Spinal cord (tissue), 10 donors: Measurements from ENCODE around the gene DVL2. TPM values are rescaled to one million over a fixed set of nuclear protein-coding genes. Genes with fewer than 3 reads are reported as not detected.

Experiments used
- DNase-seq, 6 donors: peaks; one replicate each; pipeline versions ENCODE4 v3.0.0 to v3.0.0-alpha.2; 2013 to 2015; ENCODE audit warnings: low spot score in 6 of 6, low read depth in 4 of 6
- H3K27ac ChIP-seq: one replicate; pipeline ENCODE4 v1.5.1; 2013; ENCODE audit warnings: low read depth, low read length, control low read depth
- H3K27me3 ChIP-seq: one replicate; pipeline ENCODE4 v1.6.1; 2013; ENCODE audit warnings: low read length; ENCODE audit not compliant: control insufficient read depth, insufficient read depth
- H3K36me3 ChIP-seq: one replicate; pipeline ENCODE4 v1.6.1; 2013; ENCODE audit warnings: low read length; ENCODE audit not compliant: control insufficient read depth, insufficient read depth
- H3K4me1 ChIP-seq: one replicate; pipeline ENCODE4 v1.6.1; 2013; ENCODE audit warnings: low read length; ENCODE audit not compliant: control insufficient read depth, insufficient read depth
- H3K4me3 ChIP-seq: one replicate; pipeline ENCODE4 v1.5.1; 2013; ENCODE audit warnings: low read depth, low read length, control low read depth
- H3K9me3 ChIP-seq: one replicate; pipeline ENCODE4 v1.6.1; 2013; ENCODE audit warnings: low read length; ENCODE audit not compliant: control insufficient read depth, insufficient read depth
- WGBS: methylation state at CpG from one replicate; pipeline ENCODE4 v1.1.5; 2013; ENCODE audit warnings: missing lambda C conversion rate; ENCODE audit not compliant: insufficient coverage; 5-methylcytosine and 5-hydroxymethylcytosine counted together
- polyA plus RNA-seq, 2 donors: library from polyadenylated mRNA; unstranded; fragments of 120-200 nt; gene quantifications; one replicate each; pipeline ENCODE4 v1.2.1, GENCODE V29; 2013; ENCODE audit not compliant: insufficient read length in 2 of 2
- total RNA-seq, 2 donors: library from RNA; depleted of rRNA in 1 of 2; stranded (reverse); fragments of 120-200 nt in 1 of 2; fragments of >200 nt in 1 of 2; gene quantifications; one replicate each; pipeline versions ENCODE4 v1.2.3 to v1.2.4, GENCODE V29; 2013 to 2014
- donor health status: healthy.

The DVL2 gene
- total and polyA plus RNA-seq, 4 donors = 31.7 to 59.7 (median 47.2) TPM

- H3K36me3 ChIP-seq = peaks cover 57% of the 10 kb centered on the region
- DNase-seq = no peak
- H3K4me3 ChIP-seq = no peak overlapping the region
- H3K27ac ChIP-seq = no peak overlapping the region
- no peaks in the 10 kb centered on the region for H3K9me3 ChIP-seq
- peaks cover 20% of the 10 kb centered on the region for H3K27me3 ChIP-seq
- peaks cover 19% of the 10 kb centered on the region for H3K4me1 ChIP-seq
- 94% methylated on average over 7 of the region's 8 CpGs for WGBS
Measured at GRCh38 chr17:7256766-7257456, 22.6 kb upstream of the DVL2 start.

DNA sequence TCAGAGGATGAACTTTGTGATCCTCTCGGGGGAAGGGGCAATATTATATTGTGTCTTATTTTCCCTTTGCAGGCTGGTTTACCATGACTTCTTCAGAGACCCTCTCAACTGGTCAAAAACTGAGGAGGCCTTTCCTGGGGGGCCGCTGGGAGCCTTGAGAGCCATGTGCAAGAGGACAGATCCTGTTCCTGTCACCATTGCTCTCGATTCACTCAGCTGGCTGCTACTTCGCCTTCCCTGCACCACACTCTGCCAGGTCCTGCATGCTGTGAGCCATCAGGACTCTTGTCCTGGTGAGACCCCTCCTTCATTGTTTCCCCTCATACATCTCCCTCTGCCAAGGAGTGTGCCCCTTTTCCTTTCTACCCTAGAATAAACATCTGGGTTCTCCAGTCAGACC is 20.2 kb upstream of the DVL2 start:
- H3K4me1 ChIP-seq = peaks cover 21% of the 10 kb centered on the region
- H3K9me3 ChIP-seq = no peaks in the 10 kb centered on the region
- H3K27ac ChIP-seq = no peak overlapping the region
- no peaks in the 10 kb centered on the region for H3K27me3 ChIP-seq
- no peak overlapping the region for H3K4me3 ChIP-seq
- WGBS = 88% methylated on average over 4 of the region's 4 CpGs
- peaks cover 51% of the 10 kb centered on the region for H3K36me3 ChIP-seq
- DNase-seq = no peak

DNA sequence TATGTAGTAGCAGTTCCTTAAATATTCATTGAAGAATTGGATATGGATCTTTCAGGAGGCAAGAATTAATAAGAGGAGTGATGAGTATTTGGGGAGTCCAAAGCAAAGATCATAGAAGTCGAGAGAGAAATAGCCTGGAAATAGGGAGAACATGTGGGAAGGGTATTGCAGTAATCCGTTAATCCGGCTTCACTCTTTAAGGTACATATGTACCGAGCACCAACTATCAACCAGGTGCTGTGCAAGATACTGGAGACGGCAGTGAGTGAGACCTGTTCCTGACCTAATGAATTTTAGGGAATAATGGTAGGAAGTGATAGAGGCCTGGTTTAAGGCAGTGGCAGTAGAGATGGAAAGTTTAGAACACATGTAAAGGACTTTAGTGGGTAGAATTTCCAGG is 18.8 kb upstream of the DVL2 start:
- no peaks in the 10 kb centered on the region for H3K27me3 ChIP-seq
- peaks cover 37% of the 10 kb centered on the region for H3K36me3 ChIP-seq
- no peaks in the 10 kb centered on the region for H3K9me3 ChIP-seq
- no peak for DNase-seq
- peak overlapping the region; percentile 98 for H3K4me3 ChIP-seq
- peak overlapping the region; percentile 100 for H3K27ac ChIP-seq
- H3K4me1 ChIP-seq = peaks cover 31% of the 10 kb centered on the region
- 83% methylated on average over 3 of the region's 5 CpGs for whole genome bisulfite sequencing

DNA sequence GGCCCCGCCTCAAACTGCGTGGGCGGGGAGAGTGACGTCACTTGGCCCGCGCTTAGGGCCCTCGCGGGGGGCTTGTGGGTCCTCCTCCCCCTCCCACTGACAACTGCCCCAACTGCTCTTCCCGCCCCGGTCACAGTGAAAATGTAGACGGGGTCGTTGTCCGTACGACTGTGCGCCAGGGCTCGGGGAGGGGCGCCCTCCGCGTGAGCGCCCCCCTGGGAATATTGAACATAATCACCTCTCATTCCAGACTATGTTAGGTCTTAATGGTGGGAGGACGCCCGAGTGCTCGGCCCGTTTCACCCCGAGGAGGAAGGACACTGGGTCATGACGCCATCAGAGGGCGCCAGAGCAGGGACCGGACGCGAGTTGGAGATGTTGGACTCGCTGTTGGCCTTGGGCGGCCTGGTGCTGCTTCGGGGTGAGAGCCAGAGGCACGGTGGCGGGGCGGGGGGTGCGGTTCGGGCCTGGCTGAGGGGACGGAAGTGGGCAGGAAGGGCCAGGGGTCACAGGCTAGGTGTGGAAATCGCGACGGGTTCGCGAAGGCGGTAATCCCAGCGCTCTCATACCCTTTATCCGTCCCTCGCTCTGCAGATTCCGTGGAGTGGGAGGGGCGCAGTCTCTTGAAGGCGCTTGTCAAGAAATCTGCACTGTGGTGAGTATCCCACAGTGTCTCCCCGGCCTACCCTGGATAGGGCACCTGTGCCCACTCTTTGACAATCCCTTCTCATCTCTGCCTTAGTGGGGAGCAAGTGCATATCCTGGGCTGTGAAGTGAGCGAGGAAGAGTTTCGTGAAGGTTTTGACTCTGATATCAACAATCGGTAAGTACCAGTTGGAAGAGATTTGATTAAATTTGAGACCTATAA is 18.1 kb upstream of the DVL2 start, which contains the start of gene ELP5:
ELP5 (plus strand) TSS at position 40 of the 868 bp plus-strand sequence; CDS start at position 376, 336 bp downstream.
- Histone ChIP-seq H3K27me3 (no peaks in the 10 kb centered on the region), H3K4me3 (peak within 1 kb of the TSS; percentile 98), H3K4me1 (peaks cover 31% of the 10 kb centered on the region), H3K36me3 (peaks cover 30% of the 10 kb centered on the region), H3K9me3 (no peaks in the 10 kb centered on the region), H3K27ac (peak within 1 kb of the TSS; percentile 100)
- 0% methylated on average over 40 of the region's 55 CpGs for WGBS
- peak in 5 of 6 donors; percentile 84 to 97 (median 89) for DNase-seq

DNA sequence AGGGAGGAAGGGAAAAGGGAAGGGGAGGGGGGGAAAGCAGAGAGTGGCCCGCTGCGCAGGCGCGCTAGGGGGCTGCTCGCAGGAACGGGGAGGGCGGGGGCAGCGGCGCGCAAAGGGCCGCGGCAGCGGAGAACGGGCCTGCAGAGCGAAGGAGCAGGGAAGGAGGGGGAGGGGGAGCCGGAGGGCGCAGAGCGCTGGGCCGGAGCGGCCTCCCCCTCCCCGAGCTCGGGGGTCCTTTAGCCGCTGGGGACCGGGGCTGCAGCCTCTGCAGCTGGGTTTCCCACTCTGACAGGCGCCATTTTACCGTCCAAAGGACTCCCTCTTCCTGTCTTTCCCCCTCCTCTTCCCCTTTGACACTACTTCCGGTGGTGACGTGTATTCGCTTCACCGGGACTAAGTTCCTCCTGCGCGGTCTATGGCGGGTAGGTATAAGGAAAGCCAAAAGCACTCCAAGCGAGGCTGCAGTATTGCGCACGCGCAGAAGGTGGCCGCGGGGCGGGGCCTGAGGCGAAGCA is 17.4 kb upstream of the DVL2 start, which contains the start of gene CTDNEP1:
CTDNEP1 (minus strand) TSS at position 74 of the 515 bp plus-strand sequence. CDS start 438 bp downstream, outside the sequence.
- no peaks in the 10 kb centered on the region for H3K27me3 ChIP-seq
- H3K36me3 ChIP-seq = peaks cover 27% of the 10 kb centered on the region
- WGBS = under 1% methylated on average over 37 of the region's 41 CpGs
- DNase-seq = peak; percentile 99 to 100 (median 100)
- H3K9me3 ChIP-seq = no peaks in the 10 kb centered on the region
- H3K4me3 ChIP-seq = peak within 1 kb of the TSS; percentile 98
- H3K4me1 ChIP-seq = peaks cover 31% of the 10 kb centered on the region
- peak within 1 kb of the TSS; percentile 100 for H3K27ac ChIP-seq

DNA sequence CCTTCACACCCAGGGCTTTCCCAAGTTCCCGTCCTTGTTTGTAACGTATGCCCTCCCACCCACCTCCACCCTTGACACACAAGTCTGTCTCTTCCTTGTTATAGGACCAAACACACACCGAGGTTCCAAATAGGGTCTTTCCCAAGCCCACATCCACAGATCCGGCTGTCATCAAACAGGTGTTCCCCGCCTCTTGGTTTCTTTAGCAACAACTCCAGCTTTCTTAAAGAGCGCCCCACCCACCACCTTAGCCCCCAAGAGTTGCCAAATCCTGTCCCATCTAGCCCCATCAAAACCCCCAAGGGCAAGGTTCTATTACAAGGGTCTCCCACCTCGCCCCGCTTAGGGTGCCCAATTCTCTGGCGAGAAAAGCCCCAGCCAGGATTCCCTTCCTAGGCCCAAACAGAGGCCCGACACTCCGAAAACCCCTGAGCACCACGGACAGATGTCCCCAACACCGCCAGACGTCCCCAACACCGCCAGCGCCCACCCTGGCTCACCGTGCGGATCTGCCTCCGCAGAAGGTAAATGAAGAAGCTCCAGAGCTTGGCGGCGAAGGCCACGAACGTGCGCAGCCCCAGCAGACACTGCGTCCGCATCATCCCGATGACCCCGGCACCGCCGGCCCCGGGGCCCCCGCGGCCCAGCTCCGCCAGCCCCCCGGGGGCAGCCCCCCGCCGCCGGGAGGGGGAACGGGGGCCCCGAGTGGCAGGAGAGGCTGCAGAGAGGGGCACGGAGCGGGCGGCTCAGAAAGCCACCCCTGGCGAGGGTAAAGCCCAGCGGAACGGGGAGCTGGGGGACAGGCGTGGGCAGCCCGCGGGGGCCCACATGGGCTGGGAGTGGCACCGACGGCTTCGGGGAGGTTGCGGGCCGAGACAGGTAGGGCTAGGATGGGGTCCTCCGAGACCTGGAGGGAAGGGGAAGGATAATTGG is 16.6 kb upstream of the DVL2 start:
- under 1% methylated on average over 50 of the region's 55 CpGs for WGBS
- Histone ChIP-seq H3K4me1 (peaks cover 31% of the 10 kb centered on the region), H3K4me3 (peak overlapping the region; percentile 98), H3K36me3 (peaks cover 26% of the 10 kb centered on the region), H3K27me3 (no peaks in the 10 kb centered on the region), H3K27ac (peak overlapping the region; percentile 100), H3K9me3 (no peaks in the 10 kb centered on the region)
- DNase-seq = peak in 2 of 6 donors; percentile 19 to 33

DNA sequence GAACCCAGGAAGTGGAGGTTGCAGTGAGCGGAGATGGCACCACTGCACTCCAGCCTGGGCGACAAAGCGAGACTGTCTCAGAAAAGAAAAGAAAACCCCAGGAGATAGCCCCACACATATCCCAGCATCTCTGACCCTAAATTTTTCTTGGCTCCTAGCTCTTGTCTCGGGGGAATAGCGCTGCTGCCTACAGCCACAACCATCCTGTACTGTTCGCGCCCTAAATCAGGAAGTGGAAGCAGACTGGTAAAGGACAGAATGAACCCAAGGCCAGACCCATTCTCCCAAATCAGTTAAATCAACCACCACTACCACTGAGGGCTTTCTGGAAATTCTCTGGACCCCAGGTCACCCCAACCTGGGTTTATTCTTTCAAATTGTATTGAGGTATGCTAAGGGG is 15.5 kb upstream of the DVL2 start:
- peak in 1 of 6 donors; percentile 1 for DNase-seq
- H3K36me3 ChIP-seq = peaks cover 25% of the 10 kb centered on the region
- peaks cover 31% of the 10 kb centered on the region for H3K4me1 ChIP-seq
- H3K4me3 ChIP-seq = peak overlapping the region; percentile 98
- 91% methylated on average over 7 of the region's 7 CpGs for WGBS
- no peak overlapping the region for H3K27ac ChIP-seq
- H3K27me3 ChIP-seq = no peaks in the 10 kb centered on the region
- H3K9me3 ChIP-seq = no peaks in the 10 kb centered on the region

DNA sequence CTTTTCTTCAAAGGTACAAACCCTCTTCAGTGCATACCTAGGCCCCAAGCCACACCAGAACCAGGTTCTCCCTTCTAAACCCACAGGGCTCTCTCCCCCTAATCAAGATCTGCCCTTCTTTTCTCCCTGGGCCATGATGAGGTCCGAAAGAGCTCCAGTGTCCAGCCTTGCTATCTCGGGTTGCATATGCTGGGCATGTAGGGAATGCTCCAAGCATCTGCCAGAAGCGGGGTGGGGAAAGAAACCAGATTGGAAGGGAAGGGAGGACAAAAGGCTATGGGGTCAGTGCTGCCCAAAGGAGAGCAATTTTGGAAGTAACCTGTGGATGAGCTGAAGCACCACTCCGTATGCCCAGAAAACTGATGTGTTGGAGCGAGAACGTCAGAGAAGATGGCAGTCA is 14.9 kb upstream of the DVL2 start:
- Histone ChIP-seq H3K4me1 (peaks cover 31% of the 10 kb centered on the region), H3K27ac (no peak overlapping the region), H3K4me3 (no peak overlapping the region), H3K9me3 (no peaks in the 10 kb centered on the region), H3K27me3 (no peaks in the 10 kb centered on the region), H3K36me3 (peaks cover 25% of the 10 kb centered on the region)
- WGBS = 93% methylated on average over 6 of the region's 6 CpGs
- DNase-seq = peak in 1 of 6 donors; percentile 1

- Histone ChIP-seq H3K36me3 (peaks cover 28% of the 10 kb centered on the region), H3K9me3 (no peaks in the 10 kb centered on the region), H3K27me3 (no peaks in the 10 kb centered on the region), H3K27ac (no peak overlapping the region), H3K4me1 (peaks cover 34% of the 10 kb centered on the region), H3K4me3 (no peak overlapping the region)
- DNase-seq = no peak
- 77% methylated on average over 2 of the region's 4 CpGs for WGBS
Measured at GRCh38 chr17:7248796-7249195, 14.5 kb upstream of the DVL2 start.
